NCI-H1436 treated with DMSO at 0.1 percent for 48 hours (cell line): ENCODE measurements around the gene CHMP4B.

Experiments
- DNase-seq: peaks from one replicate; lab custom pipeline; 2025; lab: John Stamatoyannopoulos, UW

Gene CHMP4B

DNA sequence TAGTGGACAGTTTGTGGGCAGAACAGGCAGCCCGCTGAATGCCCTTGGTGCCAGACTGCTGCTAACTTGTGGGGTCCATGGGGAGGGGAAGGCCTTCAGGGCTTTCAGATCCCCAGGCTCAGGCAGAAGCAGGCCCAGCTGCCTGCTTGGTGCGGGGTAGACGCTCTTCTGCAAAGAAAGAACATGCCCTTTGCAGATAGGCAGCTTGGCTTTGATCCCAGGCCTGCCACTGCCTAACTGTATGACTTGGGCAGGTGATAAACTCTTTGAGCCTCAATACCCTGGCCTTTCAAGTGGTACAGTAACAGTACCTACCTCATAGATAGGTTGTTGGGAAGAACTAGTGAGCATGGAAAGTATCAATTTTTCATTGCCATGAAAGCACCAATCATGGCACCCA lies 28.4 kb downstream of the CHMP4B start:
- DNase-seq = no peak

DNA sequence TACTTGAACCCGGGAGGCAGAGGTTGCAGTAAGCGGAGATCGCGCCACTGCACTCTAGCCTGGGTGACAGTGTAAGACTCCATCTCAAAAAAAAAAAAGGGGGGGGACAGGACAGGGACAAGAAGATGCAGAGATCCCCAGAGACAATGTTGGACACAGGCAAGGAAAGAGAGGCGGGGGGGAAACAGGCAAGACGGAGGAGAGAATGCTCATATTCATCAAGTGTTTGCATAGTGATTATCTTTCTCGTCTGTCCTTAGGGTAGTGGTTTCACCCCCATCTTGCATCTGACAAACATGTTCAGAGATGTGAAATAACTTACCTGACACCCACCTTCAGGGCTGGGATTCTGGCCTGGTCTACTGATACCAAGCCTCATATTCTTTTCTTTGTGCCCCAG lies 29.0 kb downstream of the CHMP4B start:
- DNase-seq = no peak

DNA sequence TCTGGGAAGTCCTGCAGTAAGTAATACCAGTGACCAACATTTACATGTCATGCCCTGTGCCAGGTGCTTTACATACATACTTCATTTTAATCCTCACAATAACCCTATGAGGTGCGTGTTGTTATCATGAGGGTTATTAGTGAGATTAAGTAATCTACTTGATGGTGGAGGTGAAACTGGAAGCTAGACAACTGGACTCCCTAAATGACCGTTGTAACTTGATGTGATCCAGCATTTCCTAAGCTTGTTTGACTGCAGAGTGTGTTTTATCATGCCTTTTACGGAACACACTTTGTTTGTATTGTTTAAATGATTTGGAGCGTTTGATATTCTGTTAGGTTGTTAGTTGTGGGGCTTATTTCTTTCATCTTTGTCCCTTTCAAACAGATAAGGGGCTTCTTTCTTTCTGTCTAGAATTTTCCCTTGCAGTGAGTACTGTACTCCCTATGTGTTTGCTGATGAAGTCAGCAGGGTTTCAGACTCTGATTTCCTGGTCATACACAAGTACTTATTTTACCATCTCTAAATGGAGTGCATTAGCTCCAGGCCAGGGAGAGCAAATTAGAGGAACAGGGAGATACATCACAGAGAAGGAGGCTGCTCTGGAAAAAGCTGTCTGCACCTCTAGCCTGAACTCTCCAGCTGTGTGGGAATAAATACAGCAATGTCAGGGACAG lies 29.7 kb downstream of the CHMP4B start:
- DNase-seq = no peak

DNA sequence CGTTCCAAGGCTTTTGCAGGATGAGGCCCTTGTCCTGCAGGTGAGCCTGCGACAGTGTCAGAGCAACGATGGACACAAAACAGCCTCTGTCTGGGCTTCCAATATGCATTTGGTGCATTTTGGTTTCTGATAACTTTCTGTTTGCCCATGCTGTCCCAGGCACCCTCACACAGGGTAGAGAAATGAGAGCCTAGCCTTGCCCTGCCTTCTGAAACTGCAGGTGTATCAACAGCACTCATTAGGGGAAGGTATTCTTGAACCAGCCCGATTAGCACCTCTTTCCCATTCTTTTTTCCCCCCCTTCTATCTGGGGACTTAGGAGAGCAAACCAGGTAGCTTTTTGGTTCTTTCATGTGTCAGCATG lies 30.3 kb downstream of the CHMP4B start:
- no peak for DNase-seq

DNA sequence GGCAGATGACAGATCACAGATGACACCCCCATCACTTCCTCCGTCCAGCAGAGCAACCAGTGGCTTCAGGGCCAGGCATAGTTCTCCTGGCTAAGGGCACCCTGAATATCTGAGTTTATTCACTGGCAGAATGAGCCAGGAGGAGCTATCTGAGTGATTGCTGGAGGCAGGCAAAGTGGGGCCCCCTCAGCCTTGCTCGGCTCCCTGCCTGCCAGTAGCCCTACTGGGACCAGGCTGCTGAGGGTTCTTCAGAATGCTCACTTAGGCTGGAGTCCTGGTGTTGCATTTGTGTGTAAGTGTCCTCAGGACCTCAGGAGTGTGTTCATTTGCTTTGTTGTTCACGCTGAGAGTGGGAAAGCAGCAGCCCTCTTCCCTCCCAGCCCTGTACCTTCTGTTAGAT lies 31.2 kb downstream of the CHMP4B start:
- no peak for DNase-seq

DNA sequence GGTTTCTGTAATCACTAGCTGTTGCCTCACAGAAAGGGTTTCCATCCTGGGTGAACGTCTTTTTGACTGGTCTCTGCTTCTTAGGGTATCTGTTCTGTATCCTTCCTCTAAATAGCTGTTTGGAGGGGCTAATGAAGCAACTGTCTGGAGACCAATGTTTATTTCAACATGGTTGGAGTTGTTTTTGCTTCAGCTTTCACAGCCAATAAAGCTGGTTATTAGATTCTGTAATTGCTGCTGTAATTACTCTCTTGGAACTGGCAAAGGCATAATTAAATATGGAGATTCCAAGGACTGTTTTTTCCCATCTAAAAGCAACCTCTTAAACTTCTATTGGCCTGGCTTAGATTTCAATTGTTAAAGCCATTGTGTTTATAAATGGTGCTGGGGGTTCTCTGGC lies 31.9 kb downstream of the CHMP4B start:
- no peak for DNase-seq

DNA sequence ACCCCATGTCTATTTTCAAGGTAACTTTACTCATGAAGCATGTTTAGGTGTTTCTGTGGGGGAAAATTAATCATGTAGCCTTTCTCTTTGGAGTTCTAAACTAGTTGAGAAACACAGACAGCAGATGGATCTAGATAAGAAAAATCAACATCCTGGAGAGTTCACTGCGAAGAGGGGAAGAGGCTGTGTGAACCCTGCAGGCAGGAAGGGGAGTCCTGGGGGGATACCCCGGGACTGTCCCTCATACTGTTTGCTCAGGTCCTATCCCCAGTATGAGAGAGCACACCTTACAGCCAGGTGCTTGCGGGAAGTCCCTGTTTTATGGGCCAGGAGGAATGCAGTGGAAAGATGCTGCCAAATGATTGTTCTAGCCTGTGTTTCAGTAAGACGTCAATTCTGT lies 32.7 kb downstream of the CHMP4B start:
- no peak for DNase-seq

DNA sequence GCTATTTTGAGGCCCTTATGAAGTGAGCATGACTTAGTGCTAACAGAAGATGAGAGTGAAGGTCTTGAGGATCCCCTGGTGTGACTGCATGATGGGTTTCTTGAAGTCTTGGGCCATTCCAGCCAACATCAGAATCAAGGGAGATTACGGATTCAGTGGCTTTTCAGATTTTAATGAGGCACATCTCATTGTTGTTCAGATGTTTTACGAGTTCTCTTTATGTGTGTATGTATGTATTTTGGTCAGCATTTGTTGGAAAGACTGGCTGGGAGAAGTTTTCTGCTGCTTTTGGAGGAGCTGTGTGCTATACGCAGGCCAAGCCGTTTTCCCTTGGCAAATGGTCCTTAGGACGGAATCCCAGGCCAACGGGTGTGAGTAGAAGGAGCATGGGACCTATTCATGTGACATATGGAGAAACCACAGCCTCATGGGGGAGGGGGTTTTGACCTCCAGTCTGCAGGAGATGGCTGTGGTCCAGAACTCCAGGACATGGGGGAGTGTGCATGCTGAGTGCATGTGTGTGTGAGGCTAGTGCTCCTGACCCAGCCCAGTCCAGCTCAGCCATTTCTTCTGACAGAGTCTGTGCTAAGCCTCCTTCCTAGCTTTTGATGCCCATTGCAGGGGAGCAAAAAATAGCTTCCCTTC lies 35.3 kb downstream of the CHMP4B start:
- DNase-seq = no peak

DNA sequence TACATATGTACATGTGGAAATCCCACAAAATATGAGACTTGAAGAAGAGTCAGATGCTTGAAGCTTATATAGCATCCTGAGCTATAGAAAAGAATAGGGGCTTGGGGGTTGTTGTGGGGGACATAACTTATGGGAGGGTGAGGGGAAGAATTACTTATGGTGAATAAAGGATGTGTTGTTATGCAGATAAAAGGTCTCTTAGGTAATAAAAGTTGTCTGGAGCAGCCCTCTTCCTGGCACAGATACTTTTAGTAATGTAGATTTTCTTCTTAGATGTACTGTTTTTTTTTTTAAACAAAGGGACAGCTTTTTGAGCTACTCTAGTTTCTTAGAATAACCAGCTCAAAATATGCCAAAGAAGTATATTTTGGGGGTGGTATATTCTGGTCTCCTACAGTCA lies 35.9 kb downstream of the CHMP4B start:
- DNase-seq = no peak

DNA sequence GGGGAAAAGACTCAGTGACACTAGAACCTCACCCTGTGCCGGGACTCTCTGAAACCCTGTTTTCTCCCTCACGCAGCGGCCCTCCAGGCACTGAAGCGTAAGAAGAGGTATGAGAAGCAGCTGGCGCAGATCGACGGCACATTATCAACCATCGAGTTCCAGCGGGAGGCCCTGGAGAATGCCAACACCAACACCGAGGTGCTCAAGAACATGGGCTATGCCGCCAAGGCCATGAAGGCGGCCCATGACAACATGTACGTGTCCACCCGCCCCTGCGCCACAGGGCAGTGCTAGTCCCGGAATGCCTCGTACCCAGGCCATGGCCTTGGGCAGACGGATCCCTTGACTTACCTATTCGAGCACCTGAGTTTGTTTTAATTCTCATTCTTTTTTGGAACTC lies 37.2 kb downstream of the CHMP4B start:
- no peak for DNase-seq

DNA sequence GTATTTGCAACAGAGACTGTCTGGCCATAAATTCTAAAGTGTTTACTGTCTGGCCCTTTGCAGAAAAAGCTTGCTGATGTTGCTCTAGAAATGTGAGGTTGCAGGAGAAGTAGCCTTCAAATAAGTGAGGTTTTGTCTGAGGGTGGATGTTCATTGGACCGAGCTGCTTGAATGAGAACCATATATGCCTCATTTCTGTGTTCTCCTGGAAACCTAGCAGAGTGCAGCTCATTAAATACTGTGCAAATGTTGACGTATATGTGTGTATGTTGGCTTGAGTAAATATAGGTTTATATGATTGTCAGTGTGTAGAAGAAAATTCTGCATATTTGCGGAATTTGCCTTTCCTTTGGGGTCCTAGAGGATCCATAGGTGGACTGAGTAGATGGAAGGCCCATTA lies 39.0 kb downstream of the CHMP4B start:
- DNase-seq = no peak

DNA sequence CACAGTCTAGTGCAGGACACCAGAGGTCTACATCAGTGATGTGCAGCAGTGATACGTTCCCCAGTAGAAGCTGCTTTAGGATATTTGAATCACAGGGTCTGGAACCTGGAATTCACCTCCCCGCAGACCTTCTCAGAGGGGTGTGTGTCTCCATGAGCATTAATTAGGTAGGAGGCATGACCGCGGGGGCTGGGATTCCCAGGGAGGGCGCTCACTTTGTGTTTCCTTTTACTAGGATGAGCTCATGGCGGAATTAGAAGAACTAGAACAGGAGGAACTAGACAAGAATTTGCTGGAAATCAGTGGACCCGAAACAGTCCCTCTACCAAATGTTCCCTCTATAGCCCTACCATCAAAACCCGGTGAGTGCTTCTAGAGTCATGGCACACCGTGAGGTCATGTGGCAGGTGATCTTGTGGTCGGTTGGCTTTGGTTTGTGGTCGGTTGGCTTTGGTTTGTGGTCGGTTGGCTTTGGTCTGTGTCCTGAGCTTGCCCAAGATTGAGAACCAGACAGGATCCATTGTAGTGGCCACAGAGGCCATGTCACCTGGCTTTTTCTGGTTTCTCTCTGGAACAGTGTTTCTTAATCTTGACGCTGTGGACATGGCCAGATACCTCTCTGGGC lies 40.8 kb downstream of the CHMP4B start:
- no peak for DNase-seq

DNA sequence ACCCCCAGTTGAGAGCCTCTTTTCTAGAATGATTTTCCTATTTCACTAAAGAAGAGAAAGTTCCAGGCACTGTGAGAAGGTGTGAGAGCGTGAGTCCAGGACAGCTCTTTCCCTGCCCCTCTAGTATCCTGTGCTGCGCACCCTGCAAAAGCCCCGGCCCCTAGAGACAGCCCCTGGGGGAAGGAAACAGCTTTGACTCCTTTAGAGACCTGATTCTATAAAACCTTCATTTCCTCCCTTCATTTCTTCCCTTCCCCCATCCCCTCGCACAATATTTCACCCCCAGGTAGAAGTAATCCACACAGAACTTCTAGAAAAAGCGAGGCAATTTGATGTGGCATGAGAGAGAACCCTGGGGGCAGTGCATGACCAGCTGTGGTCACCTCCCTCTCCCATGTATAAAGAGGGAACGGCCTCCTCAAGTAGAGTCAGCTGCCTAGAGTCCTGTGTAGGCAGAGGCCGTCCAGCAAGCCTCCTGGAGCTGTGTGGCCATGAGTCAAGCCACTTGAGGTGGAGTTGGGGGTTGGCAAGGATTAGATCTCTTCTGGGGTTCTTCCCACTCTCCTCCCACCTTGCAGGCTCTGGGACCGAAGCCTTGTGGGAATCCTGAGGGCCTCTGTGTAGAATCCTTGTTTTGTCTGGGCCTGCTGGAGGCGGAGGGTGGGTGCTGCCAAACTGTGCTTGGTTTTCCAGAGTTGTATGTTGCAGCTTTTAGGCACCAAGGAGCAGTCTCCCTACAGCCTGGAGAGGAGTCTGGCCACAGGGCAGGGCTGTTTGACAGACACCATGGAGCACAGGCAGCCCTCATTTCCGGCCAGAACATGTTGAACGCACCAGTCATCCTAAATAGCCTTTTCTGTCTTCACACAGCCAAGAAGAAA lies 41.7 kb downstream of the CHMP4B start:
- DNase-seq = no peak

DNA sequence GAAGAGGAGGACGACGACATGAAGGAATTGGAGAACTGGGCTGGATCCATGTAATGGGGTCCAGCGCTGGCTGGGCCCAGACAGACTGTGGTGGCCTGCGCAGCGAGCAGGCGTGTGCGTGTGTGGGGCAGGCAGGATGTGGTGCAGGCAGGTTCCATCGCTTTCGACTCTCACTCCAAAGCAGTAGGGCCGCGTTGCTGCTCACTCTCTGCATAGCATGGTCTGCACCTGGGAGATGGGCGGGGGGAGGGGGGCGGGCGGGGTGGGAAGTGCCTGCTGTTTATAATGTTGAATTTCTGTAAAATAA lies 42.3 kb downstream of the CHMP4B start:
- no peak for DNase-seq

DNA sequence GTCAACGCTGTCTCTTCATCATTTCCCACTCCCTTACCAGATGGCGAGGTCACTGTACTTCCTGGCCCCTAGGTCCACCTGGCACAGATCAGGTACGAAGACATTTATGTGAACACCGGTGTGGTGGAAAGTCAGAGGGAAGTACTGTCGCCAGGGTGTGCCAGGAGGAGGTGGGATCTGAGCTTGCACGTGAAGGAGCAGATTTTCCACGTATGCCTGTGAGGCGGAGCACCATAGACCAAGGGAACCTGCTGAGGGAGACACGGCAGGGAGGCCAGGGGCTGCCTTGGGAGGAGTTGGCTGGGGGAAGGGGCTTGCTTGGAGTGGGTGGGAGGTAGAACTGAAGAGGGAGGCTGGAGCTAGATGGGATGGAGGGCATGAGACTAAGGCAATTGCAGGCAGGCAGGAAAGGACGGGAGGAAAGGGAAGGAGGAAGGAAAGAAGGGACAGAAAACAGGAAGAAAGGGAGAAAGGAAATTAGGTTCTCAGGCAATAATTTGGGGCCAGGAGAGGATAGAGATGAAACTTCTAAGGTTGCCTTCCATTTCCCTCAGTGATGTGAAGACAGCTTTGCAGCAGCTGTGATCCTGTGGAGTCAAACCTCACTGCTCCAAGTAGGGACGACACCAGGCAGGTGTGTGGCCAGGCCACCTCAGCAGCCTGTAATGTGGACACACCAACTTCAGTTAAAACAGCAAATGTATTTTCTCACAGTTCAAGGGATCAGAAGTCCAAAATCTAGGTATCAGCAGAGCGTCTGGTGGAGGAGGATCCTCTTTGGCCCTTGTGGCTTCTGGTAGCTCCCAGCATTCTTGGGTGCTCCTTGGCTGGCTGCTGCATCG lies 46.8 kb downstream of the CHMP4B start:
- no peak for DNase-seq

DNA sequence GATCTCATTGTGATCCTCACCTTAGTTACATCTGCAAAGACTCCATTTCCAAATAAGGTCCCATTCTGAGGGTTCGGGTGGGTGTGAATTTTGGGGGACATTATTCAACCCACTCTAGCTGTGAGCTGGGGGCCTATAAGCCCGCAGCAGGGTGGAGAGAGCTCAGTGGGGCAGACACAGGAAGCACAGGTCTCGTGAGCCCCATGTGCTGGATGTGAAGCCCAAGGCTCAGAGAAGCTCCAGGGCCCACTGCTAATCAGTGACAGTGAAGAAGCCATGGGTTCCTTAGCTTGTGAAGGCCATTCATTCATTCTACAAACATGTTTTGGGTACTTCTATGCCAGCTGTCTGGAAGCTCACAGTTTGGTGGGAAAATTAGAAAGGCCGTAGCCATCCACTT lies 47.5 kb downstream of the CHMP4B start:
- DNase-seq = no peak

DNA sequence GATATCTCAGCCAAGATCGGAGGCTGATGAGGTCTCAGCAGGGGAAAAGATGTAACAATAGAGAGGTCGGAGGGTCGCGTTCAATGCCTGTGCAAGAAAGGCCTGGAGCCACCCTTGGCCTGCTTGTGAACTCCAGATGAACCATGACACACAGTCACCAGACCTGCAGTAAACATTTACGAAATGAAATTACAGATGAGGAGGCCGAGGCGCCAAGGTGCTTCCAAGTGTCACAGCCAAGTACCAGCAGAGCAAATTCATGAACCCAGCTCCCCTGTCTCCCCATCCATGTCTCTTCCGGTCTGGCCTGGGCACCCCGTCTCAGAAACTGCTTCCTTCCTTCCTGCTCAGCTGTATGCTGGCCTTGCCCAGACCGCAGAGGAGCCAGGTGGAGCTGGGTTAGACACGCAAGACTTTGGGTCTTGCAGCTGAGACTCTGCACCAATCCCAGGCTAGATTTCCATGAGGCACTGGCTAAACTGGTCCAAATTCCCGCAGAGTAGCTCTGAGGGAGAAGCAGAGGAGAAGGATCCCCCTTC lies 48.1 kb downstream of the CHMP4B start:
- DNase-seq = no peak

DNA sequence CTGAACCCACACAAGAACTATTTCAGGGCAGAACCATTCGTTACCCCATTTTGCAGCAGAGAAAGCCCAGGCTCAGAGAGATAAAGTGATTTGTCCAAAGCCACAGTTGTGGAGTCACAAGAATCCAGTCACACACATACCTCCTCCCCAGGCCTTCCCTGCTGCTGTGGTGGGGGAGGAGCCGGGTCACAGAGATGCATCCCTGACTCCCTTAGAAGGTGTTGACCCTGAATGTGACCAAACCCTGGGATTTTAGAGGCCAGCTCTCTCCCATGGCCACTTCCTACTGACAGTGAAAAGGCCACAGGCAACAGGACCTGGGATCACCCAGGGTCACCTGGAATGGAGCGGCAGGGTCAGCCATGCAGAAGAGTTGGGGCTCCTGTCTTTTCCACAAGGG lies 48.6 kb downstream of the CHMP4B start:
- DNase-seq = no peak

DNA sequence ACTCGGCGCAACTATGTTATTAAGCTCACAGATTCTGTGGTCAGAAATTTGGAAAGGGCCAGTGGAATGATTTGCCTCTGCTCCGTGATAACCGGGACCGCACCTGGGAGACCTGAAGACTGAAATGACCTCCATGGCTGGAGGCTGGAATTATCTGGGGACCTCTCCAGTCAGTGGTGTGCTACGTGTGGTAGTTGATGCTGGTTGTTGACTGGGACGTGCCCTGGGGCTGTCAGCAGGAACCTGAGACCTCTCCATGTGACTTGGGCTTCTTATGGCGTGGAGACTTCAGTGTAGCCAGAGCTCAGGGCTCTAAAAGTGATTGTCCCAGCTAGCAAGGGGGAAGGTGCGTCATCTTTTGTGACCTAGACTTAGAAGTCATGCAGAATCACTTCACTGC lies 50.3 kb downstream of the CHMP4B start:
- DNase-seq = no peak

DNA sequence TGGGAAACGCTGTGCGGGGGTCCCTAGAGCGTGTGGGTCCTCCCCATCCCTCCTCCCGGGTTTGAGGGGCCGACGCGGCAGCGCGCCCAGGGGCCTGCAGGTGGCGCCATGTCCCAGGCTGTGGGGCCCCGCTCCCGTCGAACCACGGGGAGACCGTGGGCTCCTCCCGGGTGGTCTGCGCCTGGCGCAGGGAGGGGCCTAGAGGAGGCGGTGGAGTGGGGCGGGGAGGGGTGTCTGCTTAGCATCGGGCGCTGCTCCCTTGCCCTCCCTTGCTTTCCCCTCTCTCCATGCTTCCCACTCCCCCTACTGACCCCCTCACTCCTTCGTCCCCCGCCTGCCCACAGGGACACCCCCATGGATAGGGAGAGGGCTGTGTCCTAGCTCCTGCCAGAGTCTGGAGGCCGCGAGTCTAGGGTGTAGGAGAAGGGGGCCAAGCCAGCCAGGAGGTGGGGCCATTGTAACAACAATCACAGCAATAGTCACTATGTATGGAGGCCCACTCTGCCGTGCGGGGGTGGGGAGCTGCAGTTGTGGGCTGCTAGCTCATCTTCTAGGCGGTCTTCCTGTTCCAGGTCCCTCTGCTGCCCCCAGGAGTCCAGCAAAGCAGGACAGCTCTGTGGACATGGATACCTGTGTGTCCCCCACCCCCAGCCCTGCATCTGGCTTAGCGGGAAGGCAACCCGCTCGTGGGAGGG lies 51.7 kb downstream of the CHMP4B start:
- no peak for DNase-seq
